Measurements from ENCODE around the gene ELAVL3. TPM values are rescaled to one million over a fixed set of nuclear protein-coding genes. Genes with fewer than 3 reads are reported as not detected.
"Not testable (repeated sequence)": the region's sequence is repeated elsewhere in the genome, so short reads cannot be mapped to it uniquely, and the experiment has no call there.

The ELAVL3 gene
- total RNA-seq, 4 donors from 2014 or later: not detected

DNA sequence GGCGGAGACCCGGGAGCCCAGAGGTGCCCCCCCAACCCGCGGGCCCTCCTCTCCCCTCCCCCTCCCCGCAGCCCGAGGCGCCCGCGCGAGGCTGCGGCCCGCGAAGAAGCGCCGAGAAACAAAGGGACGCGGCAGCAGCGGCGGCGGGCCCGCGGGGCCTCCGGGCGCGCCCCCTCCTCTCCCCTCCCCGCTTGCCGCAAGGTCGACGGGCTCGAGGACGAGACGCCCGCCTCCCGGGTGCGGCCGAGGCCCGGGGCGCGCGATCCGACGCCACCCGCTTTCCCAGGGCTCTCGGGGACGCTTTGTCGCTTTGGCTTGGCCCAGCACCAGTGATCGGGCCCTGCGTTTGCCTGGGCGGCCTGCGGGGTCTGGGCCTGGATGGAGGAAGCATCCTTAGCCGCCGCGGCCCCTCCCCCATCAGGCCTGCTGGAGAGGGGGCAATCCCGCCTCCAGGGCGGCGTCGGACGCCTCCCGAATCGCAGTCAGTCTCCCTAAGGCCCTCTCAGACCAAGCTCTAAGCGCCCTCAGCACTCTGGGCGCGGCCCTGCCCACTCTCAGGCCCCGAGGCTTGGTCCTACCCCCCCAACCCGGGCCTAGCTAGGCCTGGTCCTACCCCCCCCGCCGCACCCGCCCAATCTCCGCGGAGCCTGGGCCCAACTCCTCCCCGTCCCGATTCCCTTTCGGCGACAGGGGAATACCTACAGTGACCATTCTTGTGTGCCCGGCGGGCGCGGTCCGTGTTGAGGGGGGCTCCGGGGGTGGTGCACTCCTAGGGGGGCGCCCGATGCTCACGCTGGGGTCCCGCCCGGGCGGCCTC, 740 bp downstream of the ELAVL3 start:
- DNase-seq (ENCODE audit: low spot score): no peak
- TF ChIP-seq CTCF (IDR thresholded peaks at IDR 0.05): no peak

DNA sequence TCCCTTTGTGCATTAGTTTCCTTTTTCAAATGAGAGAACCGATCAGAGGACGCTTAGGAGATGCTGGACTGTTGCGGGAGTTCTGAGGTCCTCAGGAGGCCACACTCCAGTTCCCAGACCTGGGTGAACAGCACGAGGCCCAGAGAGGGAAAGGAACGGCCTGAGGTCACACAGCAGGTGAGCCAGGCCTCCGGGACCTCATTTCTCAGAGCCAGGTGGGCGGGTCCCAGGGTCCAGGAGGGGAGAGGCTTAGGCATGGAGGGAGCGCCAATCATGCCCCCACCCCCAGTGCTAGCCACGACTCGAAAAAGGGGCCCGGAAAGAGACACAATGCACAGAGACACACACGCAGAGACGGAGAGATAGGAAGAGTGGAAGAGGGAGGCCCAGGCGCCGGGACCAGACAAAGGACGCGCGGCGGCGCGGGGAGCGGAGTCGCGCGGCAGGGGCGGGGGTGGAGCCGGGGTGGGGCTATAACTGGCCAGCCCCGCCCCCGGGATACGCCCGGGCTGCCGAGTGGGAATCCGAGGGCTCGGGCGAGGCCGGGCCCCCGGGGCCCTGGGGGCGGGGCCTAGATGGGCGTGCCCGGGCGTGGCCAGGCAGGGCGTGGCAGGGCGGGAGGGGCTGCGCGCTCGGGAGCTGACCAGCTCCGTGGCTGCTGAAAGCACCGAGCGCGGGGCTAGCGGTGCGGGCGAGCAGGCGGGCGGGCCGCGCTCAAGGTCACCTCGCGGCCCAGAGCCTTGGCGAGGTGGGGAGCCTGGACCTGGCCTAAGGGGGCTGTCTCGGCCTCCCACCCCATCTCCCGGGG, 1.6 kb downstream of the ELAVL3 start:
- TF ChIP-seq CTCF (IDR thresholded peaks at IDR 0.05): no peak
- ATAC-seq (ENCODE audit: low FRiP score) (no peak), DNase-seq (ENCODE audit: low spot score) (no peak)

More for the DNA sequence above, 740 bp downstream of the ELAVL3 start:
- ATAC-seq (ENCODE audit: low FRiP score): no peak

DNA sequence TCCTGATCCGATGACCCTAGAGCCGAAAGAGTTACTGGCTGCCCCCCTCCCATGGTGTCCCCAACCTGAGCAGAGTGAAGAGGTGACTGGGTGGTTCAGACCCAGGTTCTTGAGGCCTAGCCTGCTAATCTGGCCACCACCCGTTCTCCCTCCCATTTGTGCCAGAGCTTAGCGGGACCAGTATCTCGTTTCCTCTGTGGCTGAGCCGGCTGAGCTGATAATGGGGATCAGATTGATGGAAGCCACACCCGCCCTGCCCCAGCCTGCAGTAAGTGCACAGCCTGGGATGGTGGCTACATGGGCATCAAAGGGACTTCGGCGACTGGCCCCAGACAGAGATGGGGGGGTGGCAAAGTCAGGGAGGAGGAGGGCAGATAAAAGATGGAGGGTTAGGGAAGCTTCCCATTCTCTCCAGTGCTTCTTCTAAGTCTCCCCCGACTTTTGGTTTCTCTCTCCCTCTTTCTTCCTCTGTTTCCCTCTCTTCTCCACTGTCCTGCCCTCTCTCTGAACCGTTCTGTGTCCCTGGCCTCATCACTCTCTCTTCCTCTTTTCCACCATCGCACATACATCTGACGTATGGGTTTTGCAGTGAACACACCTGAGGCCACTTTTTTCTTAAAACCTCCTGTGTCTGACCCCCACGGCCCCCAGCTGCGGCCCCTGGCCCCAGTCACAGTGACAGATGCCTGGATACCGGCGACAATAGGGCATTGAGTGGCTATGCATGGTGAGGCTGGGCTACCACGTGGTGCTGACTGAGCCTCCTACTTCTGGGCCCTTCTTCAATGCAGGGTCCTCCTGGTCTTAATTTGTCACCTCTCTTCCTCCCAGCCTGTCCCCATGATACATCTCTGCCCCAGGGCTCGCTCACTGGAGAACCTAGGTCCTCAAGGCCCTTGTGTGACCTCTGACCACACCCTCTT, 2.4 kb downstream of the ELAVL3 start:
- ATAC-seq (ENCODE audit: low FRiP score) (no peak), DNase-seq (ENCODE audit: low spot score) (no peak)
- no peak for TF ChIP-seq CTCF (IDR thresholded peaks at IDR 0.05)

DNA sequence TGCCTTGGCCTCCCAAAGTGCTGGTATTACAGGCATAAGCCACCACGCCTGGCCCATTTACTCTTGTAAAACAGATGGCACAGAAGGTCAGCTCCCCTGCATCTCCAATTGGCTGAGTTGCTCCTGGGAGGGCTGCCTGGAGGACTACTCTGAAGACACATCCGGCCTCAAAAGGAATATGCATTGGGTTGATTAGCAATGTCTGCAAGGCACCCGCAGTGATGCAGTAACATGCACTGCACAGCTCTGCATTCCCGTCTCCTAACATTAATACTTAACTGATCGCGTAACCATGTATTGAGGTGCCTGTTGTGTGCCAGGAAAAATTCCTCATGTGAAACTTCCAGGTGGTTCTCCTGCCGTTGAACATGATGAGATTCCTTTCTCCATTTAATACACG, 5.0 kb downstream of the ELAVL3 start:
- no peak for DNase-seq (ENCODE audit: low spot score)
- TF ChIP-seq CTCF (IDR thresholded peaks at IDR 0.05): no peak
- no peak for ATAC-seq (ENCODE audit: low FRiP score)

DNA sequence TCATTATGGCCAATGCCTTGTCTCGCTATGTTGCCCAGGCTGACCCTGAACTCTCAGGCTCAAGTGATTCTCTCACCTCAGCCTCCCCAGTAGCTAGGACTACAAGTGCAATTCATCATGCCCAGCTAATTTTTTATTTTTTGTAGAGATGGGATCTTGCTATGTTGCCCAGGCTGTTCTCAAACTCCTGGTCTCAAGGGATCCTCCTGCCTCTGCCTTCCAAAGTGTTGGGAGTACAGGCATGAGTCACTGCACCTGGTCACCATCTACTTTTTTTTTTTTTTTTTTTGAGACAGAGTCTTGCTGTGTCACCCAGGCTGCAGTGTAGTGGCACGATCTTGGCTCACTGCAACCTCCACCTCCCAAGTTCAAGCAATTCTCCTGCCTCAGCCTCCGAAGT, 5.5 kb downstream of the ELAVL3 start:
- not testable (repeated sequence) for DNase-seq (ENCODE audit: low spot score); ATAC-seq (ENCODE audit: low FRiP score)

DNA sequence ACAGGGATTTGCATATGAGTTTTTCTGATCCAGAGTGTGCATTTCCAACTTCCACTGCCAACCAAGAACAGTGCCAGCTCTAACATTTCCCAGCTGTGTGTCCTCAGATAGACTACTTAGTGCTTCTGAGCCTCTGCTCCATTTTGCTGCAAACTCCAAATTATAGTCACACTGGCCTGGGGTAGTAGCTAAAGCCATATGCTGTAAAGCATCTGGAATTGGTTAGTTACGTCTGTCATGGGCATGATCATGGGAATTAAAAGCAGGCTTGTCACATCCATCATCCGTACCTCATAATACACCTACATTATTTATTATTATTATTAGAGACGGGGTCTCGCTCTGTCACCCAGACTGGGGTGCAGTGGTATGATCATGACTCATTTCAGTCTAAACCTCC, 7.1 kb downstream of the ELAVL3 start:
- ATAC-seq (ENCODE audit: low FRiP score) (no peak), DNase-seq (ENCODE audit: low spot score) (no peak)
- TF ChIP-seq CTCF (IDR thresholded peaks at IDR 0.05): no peak

DNA sequence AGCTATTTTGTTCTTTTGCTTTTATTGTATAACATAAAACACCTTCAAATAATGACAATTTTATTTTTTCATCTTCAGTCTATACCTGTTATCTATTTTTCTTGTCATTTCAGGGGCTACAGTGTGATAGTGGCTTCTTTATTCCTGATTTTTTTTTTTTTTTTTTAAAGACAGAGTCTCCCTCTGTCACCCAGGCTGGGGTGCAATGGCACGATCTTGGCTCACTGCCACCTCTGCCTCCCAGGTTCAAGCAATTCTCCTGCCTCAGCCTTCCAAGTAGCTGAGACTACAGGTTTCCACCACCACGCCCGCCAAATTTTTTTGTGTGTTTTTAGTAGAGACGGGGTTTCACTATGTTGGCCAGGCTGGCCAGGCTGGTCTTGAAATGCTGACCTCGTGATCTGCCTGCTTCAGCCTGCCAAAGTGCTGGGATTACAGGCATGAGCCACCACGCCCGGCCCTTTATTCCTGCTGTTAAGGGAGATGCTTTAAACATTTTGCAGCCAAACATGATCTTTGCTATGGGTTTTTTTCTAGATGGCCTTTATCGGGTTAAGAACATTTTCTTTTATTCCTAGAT, 12.5 kb downstream of the ELAVL3 start:
- not testable (repeated sequence) for DNase-seq (ENCODE audit: low spot score); ATAC-seq (ENCODE audit: low FRiP score)

Data from omental fat pad (tissue), 4 donors.